HG02678 (cell line): ENCODE data around the gene SMIM28.

Experiments
- ATAC-seq: cut with Tn5 transposase; IDR thresholded peaks from one replicate; pipeline ENCODE4 v1.9.1; 2021; ENCODE audit warnings: mild to moderate bottlenecking, moderate library complexity; ENCODE audit not compliant: unreplicated experiment

Gene SMIM28

GRCh38 chr6:138427701-138428100 lies 50.0 kb downstream of the SMIM28 start:
- ATAC-seq, result no peak

GRCh38 chr6:138428944-138429598 lies 51.4 kb downstream of the SMIM28 start:
- no peak for ATAC-seq

GRCh38 chr6:138429761-138430160 lies 52.1 kb downstream of the SMIM28 start:
- ATAC-seq, result no peak

GRCh38 chr6:138430361-138431145 lies 52.8 kb downstream of the SMIM28 start:
- no peak for ATAC-seq

DNA sequence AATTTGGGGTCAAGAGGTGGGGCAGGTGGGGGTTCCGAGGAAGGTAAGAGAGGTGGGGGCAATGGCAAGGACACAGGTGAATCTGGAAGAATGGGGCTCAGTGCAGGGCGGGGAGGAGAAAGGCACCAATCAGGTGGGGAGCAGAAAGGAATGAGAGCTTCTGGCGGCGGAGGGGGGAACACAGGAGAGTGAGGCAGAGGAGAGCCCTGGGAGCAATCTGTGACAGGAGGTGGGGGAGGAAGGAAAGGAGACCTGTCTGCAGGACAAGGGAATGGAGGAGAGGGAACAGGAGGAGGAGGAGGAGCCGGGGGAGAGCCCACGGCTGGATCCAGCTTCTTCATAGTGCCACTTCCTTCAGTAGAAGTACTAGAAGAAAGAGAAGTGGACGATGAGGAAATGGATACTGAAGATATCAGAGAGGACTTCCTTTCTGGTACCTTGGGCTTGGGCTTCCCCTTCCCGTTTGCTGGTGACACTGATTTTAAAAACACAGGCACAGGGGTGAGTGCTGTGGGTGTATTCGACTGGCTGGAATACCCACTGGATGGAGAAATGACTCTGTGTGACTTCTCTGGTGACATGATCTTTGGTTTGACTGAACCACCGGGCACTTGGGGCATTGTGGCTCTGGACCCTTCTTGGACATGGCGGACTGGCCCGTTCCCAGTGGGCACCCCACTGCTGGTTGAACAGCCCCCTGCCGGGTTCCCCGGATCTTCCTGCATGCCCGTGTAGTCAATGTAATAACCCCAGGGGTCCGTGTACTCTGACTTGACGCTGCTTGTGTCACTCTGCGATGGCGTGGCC lies 53.8 kb downstream of the SMIM28 start:
- no peak for ATAC-seq

GRCh38 chr6:138432063-138432356 lies 54.3 kb downstream of the SMIM28 start:
- ATAC-seq, result no peak
